ENCODE results near the gene C11orf86. TPM values are rescaled to one million over a fixed set of nuclear protein-coding genes. Genes with fewer than 3 reads are reported as not detected.

The C11orf86 gene
- total and polyA plus RNA-seq, 2 donors (not counting 3 experiments of a cell fraction or from before 2014, with no cell fraction given) = not detected

GRCh38 chr11:67022961-67023956 is 48.2 kb downstream of the C11orf86 start, which contains the start of gene SYT12:
SYT12 (plus strand) TSS chr11:67023134; CDS start chr11:67030145, 7,011 bp downstream.
- ChIA-PET POLR2A (no interaction called here), CTCF (interaction anchor here (0.9 to 2.2 kb wide), 5 partner anchors 8 to 138 kb away, joined by 3 to 11 read pairs (median 7); no protein-coding TSS in a partner anchor)
- Histone ChIP-seq H2AFZ (ENCODE audit: low read depth, low read length) (no peak within 1 kb of the TSS), H3K9ac (replicated peaks; ENCODE audit: extremely low read depth, insufficient read depth, low read length) (no peak within 1 kb of the TSS), H3K36me3 (ENCODE audit: control insufficient read depth in 2 of 2, extremely low read depth in 1 of 2, insufficient read depth in 2 of 2, low read length in 2 of 2) (no peaks in the 10 kb centered on the region), H3K4me2 (ENCODE audit: insufficient read depth, low read length) (peak within 1 kb of the TSS; percentile 52), H3K27ac (ENCODE audit: insufficient read depth, low read depth, low read length) (no peak within 1 kb of the TSS), H3K9me1 (replicated peaks; ENCODE audit: control insufficient read depth, extremely low read depth, insufficient read depth, low read length) (no peaks in the 10 kb centered on the region), H3K4me1 (ENCODE audit: control insufficient read depth, extremely low read depth, insufficient read depth, low read length) (peaks cover 6% of the 10 kb centered on the region), H3K4me3 (replicated peaks in 1 of 3; ENCODE audit: insufficient read depth in 1 of 3, low read depth in 1 of 3, low read length in 3 of 3) (peak within 1 kb of the TSS in 1 of 3 experiments; percentile 10), H3K79me2 (ENCODE audit: control insufficient read depth, insufficient read depth, low read length) (no peaks in the 10 kb centered on the region), H4K20me1 (replicated peaks; ENCODE audit: control insufficient read depth, extremely low read depth, insufficient read depth, low read length) (no peaks in the 10 kb centered on the region), H3K9me3 (replicated peaks; ENCODE audit: control insufficient read depth, insufficient read depth, low read length) (no peaks in the 10 kb centered on the region), H3K27me3 (ENCODE audit: control insufficient read depth in 2 of 2, insufficient read depth in 2 of 2, low read length in 2 of 2) (peaks cover 20 to 21% of the 10 kb centered on the region in 2 experiments)
- intact Hi-C loops (cut with micrococcal nuclease) (loop anchor here (5.0 kb wide), 1 partner anchor 41 kb away; no protein-coding TSS in a partner anchor), dilution Hi-C loops (cut with MboI; ENCODE audit: extremely low pct_ligation_motif_present, low sequenced_read_pairs) (no loop called here)
- DNase-seq (ENCODE audit: low read depth, low spot score) = no peak
- TF ChIP-seq, protein P1, sequence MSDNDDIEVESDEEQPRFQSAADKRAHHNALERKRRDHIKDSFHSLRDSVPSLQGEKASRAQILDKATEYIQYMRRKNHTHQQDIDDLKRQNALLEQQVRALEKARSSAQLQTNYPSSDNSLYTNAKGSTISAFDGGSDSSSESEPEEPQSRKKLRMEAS (IDR thresholded peaks at IDR 0.05; ENCODE audit: insufficient read depth, insufficient read length) = no peak
- peak; percentile 94 for TF ChIP-seq EZH2 (IDR thresholded peaks at IDR 0.05; ENCODE audit: borderline replicate concordance, low read depth, low read length, severe bottlenecking)
- no peak for TF ChIP-seq FOS (IDR thresholded peaks at IDR 0.05; ENCODE audit: borderline replicate concordance, insufficient read depth, low read length)
- TF ChIP-seq JUN (IDR thresholded peaks at IDR 0.05; ENCODE audit: borderline replicate concordance, insufficient read depth, insufficient read length, low read depth) = no peak
- no peak for TF ChIP-seq POLR2AphosphoS5 (IDR thresholded peaks at IDR 0.05; ENCODE audit: insufficient read depth, low read depth, low read length)
- BruUV-seq (replicated peaks) = no TSS peak
- FAIRE-seq = no peak
